Uterus (tissue), 4 donors: ENCODE results near the gene AADAT. TPM values are rescaled to one million over a fixed set of nuclear protein-coding genes. Genes with fewer than 3 reads are reported as not detected.

Experiments used
- DNase-seq, 2 donors: peaks; one replicate each; pipeline ENCODE4 v3.0.0-alpha.2; 2019 to 2020
- H3K27ac ChIP-seq, 2 donors: fragments of 200-600 bp; sonication (generic); 1 replicate in 1 of 2; 2 replicates in 1 of 2; pipeline ENCODE4 v1.5.1; 2016 to 2018
- H3K27me3 ChIP-seq, 2 donors: fragments of 200-600 bp; sonication (generic); one replicate each; pipeline ENCODE4 v1.5.1; 2018 to 2019; ENCODE audit warnings: control low read depth in 1 of 2
- H3K36me3 ChIP-seq, 2 donors: fragments of 200-600 bp; sonication (generic); one replicate each; pipeline ENCODE4 v1.5.1; 2019; ENCODE audit warnings: control low read depth in 1 of 2
- H3K4me1 ChIP-seq, 2 donors: fragments of 200-600 bp; sonication (generic); one replicate each; pipeline ENCODE4 v1.5.1; 2018 to 2019; ENCODE audit warnings: control low read depth in 1 of 2
- H3K4me3 ChIP-seq, 2 donors: fragments of 200-600 bp; sonication (generic); 1 replicate in 1 of 2; 2 replicates in 1 of 2; pipeline ENCODE4 v1.5.1; 2018 to 2019; ENCODE audit warnings: mild to moderate bottlenecking in 1 of 2
- H3K9me3 ChIP-seq, 2 donors: fragments of 200-600 bp; sonication (generic); one replicate each; pipeline ENCODE4 v1.5.1; 2019; ENCODE audit warnings: control low read depth in 1 of 2
- POLR2A ChIP-seq, 2 donors: fragments of 450-650 bp; IDR thresholded peaks; one replicate each; pipeline ENCODE4 v1.6.1; 2016; ENCODE audit warnings: antibody characterized with exemption in 2 of 2, mild to moderate bottlenecking in 1 of 2, moderate library complexity in 1 of 2
- intact Hi-C: fragments of 100-400 bp; cut with DNase I; formaldehyde crosslinking; loops from one replicate; pipeline ENCODE4 v1.15.1; 2023; ENCODE audit warnings: low total_unique reads
- total RNA-seq, 4 donors: library from RNA; depleted of rRNA in 3 of 4; stranded (reverse); fragments of >200 nt in 3 of 4; gene quantifications; one replicate each; pipeline versions ENCODE4 v1.1.0 to v1.2.4, GENCODE V29; 2014 to 2023
- TF ChIP-seq, protein P1 (sequence below), 4 experiments: fragments of 200-600 bp in 2 of 4; fragments of 450-650 bp in 2 of 4; sonication (generic) in 2 of 4; IDR thresholded peaks; one replicate each; pipeline ENCODE4 v1.5.1; 2016 to 2019; ENCODE audit warnings: antibody characterized with exemption in 4 of 4, mild to moderate bottlenecking in 2 of 4, moderate library complexity in 1 of 4
- donor health status: DM: yes; HTN: yes; CAD: no.

The AADAT gene
- total RNA-seq, 4 donors from 2014 or later: 11.1 to 28.4 (median 17.6) TPM

DNA sequence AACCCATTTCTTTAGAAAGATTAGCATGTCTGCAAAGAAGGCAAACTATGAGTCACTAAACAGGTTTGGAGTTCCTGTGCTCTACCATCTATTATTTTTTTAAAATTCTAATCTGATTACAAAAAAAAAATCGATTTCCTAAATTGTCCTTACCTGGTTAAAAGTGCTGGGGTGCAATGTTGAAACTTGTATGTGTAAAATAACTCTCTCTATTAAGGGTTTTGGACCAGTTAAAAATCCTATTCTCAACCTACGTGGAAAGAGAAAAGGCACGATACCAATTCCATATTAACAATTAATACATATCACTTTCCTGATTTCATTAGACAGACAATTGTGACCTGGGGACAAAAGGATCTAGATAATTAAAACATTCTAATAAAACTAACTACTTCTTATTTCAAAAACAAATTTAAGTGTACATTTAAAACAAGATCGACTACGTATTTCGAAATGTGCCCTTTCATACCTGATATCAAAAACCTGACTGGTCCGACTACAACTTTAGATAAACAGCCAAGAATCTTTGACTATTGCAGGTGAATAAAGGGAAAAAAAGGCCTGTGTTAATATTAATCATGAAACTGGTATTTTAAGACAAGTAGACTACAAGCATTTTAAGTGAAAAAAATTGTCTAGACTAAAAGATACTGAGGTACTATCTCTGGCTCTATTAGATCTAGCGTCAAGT, 21.2 kb downstream of the AADAT start:
- Histone ChIP-seq H3K36me3 (no peaks in the 10 kb centered on the region), H3K4me1 (no peaks in the 10 kb centered on the region)
- TF ChIP-seq, protein P1, sequence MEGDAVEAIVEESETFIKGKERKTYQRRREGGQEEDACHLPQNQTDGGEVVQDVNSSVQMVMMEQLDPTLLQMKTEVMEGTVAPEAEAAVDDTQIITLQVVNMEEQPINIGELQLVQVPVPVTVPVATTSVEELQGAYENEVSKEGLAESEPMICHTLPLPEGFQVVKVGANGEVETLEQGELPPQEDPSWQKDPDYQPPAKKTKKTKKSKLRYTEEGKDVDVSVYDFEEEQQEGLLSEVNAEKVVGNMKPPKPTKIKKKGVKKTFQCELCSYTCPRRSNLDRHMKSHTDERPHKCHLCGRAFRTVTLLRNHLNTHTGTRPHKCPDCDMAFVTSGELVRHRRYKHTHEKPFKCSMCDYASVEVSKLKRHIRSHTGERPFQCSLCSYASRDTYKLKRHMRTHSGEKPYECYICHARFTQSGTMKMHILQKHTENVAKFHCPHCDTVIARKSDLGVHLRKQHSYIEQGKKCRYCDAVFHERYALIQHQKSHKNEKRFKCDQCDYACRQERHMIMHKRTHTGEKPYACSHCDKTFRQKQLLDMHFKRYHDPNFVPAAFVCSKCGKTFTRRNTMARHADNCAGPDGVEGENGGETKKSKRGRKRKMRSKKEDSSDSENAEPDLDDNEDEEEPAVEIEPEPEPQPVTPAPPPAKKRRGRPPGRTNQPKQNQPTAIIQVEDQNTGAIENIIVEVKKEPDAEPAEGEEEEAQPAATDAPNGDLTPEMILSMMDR (IDR thresholded peaks at IDR 0.05): no peak
- TF ChIP-seq POLR2A (IDR thresholded peaks at IDR 0.05): no peak

DNA sequence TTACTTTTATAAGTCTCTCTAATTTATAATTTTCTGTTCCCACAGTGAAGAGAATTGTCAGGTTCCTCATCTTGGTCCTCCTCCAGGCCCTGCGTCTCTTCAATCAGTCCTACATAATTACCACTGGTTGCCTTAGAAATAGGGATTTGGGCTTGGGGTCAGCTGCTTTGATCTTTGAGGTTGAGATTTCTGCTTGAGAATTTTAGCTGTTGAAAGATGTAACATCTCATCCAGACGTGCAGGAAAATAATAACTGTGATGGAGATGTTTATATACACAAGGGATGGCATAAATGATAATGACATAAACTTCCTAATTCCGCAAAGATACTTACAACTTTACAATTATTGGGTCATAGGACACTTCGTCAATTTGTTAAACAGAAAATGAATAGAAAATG, 30.3 kb downstream of the AADAT start:
- Histone ChIP-seq H3K4me3 (no peak overlapping the region), H3K27ac (no peak overlapping the region), H3K4me1 (no peaks in the 10 kb centered on the region), H3K9me3 (no peaks in the 10 kb centered on the region), H3K27me3 (no peaks in the 10 kb centered on the region), H3K36me3 (no peaks in the 10 kb centered on the region)
- DNase-seq: no peak
- intact Hi-C loops: no loop called here
- TF ChIP-seq POLR2A (IDR thresholded peaks at IDR 0.05): no peak
- TF ChIP-seq, protein P1 (IDR thresholded peaks at IDR 0.05): no peak

More for the DNA sequence above, 21.2 kb downstream of the AADAT start:
- Histone ChIP-seq H3K27me3 (no peaks in the 10 kb centered on the region), H3K4me3 (no peak overlapping the region), H3K9me3 (no peaks in the 10 kb centered on the region), H3K27ac (no peak overlapping the region)
- intact Hi-C loops: no loop called here
- no peak for DNase-seq

DNA sequence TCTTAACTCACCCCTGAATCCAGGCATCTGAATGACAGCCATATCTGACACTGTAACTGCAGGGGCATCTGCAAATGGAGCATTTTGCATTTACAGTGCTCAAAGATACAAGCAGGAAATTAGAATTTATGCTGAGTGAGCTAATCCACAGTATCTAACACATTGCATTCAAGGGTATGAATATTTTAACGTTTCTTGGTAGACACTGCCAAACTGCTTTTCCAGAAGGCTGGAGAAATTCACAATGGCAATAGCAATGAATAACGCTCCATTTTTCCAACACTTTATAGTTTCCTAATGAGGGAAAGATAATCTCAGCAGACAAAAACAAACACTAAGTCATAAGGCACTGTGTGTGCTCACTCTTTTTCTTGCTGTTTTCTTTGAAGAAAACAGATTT, 30.9 kb downstream of the AADAT start:
- H3K27ac ChIP-seq: no peak overlapping the region
- H3K4me3 ChIP-seq: no peak overlapping the region
- no peak for TF ChIP-seq POLR2A (IDR thresholded peaks at IDR 0.05)
- TF ChIP-seq, protein P1 (IDR thresholded peaks at IDR 0.05): no peak
- no peaks in the 10 kb centered on the region for H3K9me3 ChIP-seq
- no peaks in the 10 kb centered on the region for H3K4me1 ChIP-seq
- no peaks in the 10 kb centered on the region for H3K36me3 ChIP-seq
- DNase-seq: no peak
- intact Hi-C loops: no loop called here
- H3K27me3 ChIP-seq: no peaks in the 10 kb centered on the region

DNA sequence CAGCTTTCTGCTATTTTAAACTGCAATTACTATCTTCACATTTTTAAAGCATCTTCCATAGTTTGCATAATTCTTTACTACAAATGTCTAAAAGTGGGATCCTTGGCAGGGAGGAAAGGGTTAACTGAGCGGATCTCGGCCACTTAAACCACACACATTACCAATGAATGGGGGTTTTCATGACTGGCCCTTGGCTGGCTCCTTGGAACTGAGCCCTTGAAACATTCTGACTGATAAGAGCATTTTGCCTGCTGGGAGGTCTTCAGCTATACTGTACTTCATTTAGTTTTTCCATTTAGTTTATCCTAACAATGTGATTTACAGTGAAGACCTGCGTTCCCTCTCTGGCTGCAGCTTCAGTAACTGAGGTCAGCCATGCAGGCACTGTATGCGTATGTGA, 31.9 kb downstream of the AADAT start:
- TF ChIP-seq POLR2A (IDR thresholded peaks at IDR 0.05): no peak
- TF ChIP-seq, protein P1 (IDR thresholded peaks at IDR 0.05): no peak
- Histone ChIP-seq H3K9me3 (no peaks in the 10 kb centered on the region), H3K4me1 (no peaks in the 10 kb centered on the region), H3K36me3 (no peaks in the 10 kb centered on the region), H3K4me3 (no peak overlapping the region), H3K27ac (no peak overlapping the region), H3K27me3 (no peaks in the 10 kb centered on the region)
- DNase-seq: no peak
- intact Hi-C loops: no loop called here

DNA sequence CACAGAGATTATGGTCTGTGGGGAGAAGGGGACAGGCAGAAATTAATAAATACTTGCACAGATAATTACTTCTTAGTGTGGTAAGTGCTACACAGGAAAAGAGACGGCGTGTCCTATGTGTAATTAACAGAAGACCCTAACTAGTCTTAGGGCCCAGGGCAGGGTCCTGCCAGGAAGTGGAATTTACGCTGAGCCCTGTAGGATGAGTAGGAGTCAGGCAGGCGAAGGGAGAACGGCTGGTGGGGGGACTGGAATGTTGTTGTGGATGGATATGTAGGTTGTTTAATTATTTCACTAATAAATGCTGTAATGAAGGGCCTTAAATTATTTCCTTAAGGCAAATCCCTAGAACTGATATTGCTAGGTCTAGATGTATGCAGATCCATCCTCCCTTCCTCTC, 36.8 kb downstream of the AADAT start:
- no peaks in the 10 kb centered on the region for H3K4me1 ChIP-seq
- no peak overlapping the region for H3K4me3 ChIP-seq
- H3K36me3 ChIP-seq: no peaks in the 10 kb centered on the region
- no peak for DNase-seq
- H3K9me3 ChIP-seq: no peaks in the 10 kb centered on the region
- no peaks in the 10 kb centered on the region for H3K27me3 ChIP-seq
- no peak overlapping the region for H3K27ac ChIP-seq
- TF ChIP-seq POLR2A (IDR thresholded peaks at IDR 0.05): no peak
- TF ChIP-seq, protein P1 (IDR thresholded peaks at IDR 0.05): no peak
- intact Hi-C loops: no loop called here
